GM12875 (cell line): Measurements from ENCODE around the gene NFIX.

Experiments
- H3K4me3 ChIP-seq: one replicate; pipeline ENCODE4 v1.5.1; 2011; ENCODE audit warnings: low read depth, low read length, control low read depth
- CTCF ChIP-seq: IDR thresholded peaks from 2 replicates; pipeline ENCODE4 v1.5.1; 2011; ENCODE audit warnings: low read depth, mild to moderate bottlenecking, control low read depth, inconsistent platforms, low read length, moderate library complexity, borderline replicate concordance; ENCODE audit not compliant: insufficient read depth

The NFIX gene

DNA sequence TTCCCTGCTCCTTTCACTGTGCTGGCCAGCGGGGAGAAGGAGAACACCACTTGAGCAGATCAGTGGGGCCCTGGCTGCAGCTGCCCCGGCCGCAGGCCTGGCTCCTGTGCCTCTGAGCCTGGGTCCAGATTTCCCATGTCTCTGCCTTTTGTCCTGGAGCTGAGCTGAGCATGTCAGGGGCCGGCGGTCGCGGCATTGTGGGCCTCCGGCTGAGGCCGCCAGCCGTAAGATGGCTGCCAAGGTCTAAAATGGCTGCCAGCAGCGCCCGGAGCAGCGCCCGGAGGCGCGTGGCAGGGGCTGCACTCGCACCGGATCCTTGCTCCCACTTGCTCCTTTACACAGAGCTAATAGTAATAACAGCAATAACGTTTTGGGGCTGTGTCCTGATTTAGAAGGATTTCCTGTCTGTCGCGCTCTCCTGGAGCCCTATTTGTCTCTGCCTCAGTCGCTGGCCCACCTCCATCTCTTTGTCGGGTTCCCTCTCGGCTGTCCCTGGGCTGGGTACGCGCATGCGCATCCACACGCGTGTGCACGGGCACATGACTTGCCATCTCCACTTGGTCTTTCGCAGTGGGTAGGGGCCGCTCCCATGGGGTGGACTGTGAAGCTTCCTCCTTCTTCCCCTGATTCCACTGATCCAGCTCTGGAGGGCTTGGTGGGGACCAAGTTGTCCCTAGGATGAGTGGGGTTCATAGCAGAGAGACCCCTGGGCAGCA, 75.3 kb downstream of the NFIX start:
- no peak for TF ChIP-seq CTCF
- H3K4me3 ChIP-seq, result no peak overlapping the region

- no peak for TF ChIP-seq CTCF
- H3K4me3 ChIP-seq, result no peak overlapping the region
Observed at GRCh38 chr19:13071444-13072187, 76.3 kb downstream of the NFIX start.

- H3K4me3 ChIP-seq, result no peak overlapping the region
- TF ChIP-seq CTCF, result no peak
Observed at GRCh38 chr19:13072188-13072908, 77.1 kb downstream of the NFIX start.

GRCh38 chr19:13073263-13073662, 78.0 kb downstream of the NFIX start:
- TF ChIP-seq CTCF, result no peak
- no peak overlapping the region for H3K4me3 ChIP-seq

GRCh38 chr19:13074378-13074777, 79.1 kb downstream of the NFIX start:
- TF ChIP-seq CTCF, result no peak
- no peak overlapping the region for H3K4me3 ChIP-seq

DNA sequence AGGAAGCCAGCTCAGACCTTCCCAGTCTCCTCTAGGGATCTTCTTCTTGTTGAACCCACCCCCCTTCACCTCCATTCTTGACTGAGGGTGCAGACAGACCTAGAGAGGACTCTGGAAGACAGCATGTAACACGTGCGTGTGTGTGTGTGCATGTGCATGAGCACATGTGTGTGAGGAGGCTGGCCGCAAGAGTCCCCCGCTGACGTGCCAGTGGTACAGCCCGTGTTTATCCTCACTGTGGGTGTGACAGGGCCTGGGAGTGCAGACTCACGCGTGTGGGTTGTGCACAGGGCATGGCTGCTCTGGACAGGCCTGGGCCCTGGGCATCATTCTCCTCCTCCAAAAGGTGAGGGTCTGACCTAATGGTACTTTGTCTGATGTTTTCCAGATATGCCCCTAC, 81.0 kb downstream of the NFIX start:
- no peak for TF ChIP-seq CTCF
- no peak overlapping the region for H3K4me3 ChIP-seq
